Stimulated activated naive CD8-positive, alpha-beta T cell treated with anti-CD3 and anti-CD28 coated beads, Interleukin-15, Interleukin-2, amounts not matched to agents 100 U/mL and 50 U/mL, for 24 hours (primary cell): ENCODE results near the gene COLEC11.

ENCODE experiments used
- ATAC-seq: fragments of 150-1000 bp; cut with Tn5 transposase; one replicate; pipeline ENCODE4 v1.10.0; 2021
- DNase-seq: peaks from one replicate; pipeline ENCODE4 v3.0.0; 2021

COLEC11 gene

GRCh38 chr2:3675687-3676086 lies 80.8 kb downstream of the COLEC11 start:
- no peak for ATAC-seq
- DNase-seq, result no peak

- ATAC-seq, result no peak
- no peak for DNase-seq
These were observed 82.5 kb downstream of the COLEC11 start for GRCh38 chr2:3677436-3677835.

- DNase-seq, result no peak
- ATAC-seq, result no peak
These were observed 83.3 kb downstream of the COLEC11 start for GRCh38 chr2:3678212-3678611.

GRCh38 chr2:3679180-3679579 lies 84.3 kb downstream of the COLEC11 start:
- DNase-seq (no peak), ATAC-seq (no peak)

GRCh38 chr2:3679616-3680393 lies 84.9 kb downstream of the COLEC11 start:
- ATAC-seq (no peak), DNase-seq (no peak)

GRCh38 chr2:3680548-3681345 lies 85.8 kb downstream of the COLEC11 start:
- no peak for ATAC-seq
- no peak for DNase-seq

GRCh38 chr2:3681625-3682024 lies 86.7 kb downstream of the COLEC11 start:
- DNase-seq (no peak), ATAC-seq (no peak)

GRCh38 chr2:3682811-3683210 lies 87.9 kb downstream of the COLEC11 start:
- DNase-seq, result no peak
- no peak for ATAC-seq

GRCh38 chr2:3683748-3684454 lies 89.0 kb downstream of the COLEC11 start:
- ATAC-seq, result no peak
- no peak for DNase-seq

- ATAC-seq, result no peak
These were observed 95.3 kb downstream of the COLEC11 start for GRCh38 chr2:3689998-3690748.

GRCh38 chr2:3692375-3692774 lies 97.5 kb downstream of the COLEC11 start:
- DNase-seq, result no peak

More at GRCh38 chr2:3689998-3690748, 95.3 kb downstream of the COLEC11 start:
- no peak for DNase-seq

More at GRCh38 chr2:3692375-3692774, 97.5 kb downstream of the COLEC11 start:
- ATAC-seq, result no peak
